Measurements from ENCODE around the gene ALPG. TPM values are rescaled to one million over a fixed set of nuclear protein-coding genes. Genes with fewer than 3 reads are reported as not detected.

ALPG gene
- total and polyA plus RNA-seq, 9 of the 15 experiments (the other 6 are each of a cell fraction or from before 2014, with no cell fraction given) = not detected

DNA sequence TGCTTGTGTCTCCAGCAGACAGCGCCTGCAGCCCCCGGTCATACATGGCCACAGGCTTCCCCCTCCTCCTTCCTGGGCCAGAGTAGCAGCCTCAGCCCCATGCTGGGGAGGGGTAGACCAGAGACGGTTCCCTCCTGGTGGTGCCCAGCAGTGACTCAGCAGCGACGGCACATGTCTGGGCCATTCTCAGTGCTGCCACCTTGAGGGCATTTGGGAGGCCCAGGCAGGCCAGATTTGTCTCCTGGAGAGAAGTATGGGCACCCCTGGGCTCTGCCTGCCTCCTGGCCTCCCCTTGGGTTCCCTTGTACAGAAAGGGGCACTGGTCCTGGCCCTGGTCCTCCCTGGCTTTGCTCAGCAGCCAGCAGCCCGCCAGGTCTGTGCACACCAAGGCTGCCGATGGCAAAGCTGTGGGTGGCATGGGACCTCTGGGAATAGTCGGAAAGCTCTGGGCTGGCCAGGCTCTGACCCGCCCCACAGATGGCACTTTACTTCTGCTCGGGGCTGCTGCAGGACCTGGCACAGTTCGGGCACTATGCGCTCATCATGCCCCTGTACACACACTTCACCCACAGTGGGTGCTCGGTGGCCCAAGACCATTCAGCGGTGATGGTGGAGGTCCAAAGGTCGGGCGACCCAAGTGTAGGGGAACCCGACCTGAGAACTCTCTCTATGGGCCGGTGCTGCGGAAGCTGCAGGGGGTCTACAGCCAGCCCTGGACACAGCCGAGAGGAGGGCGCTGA is 37.9 kb downstream of the ALPG start:
- Histone ChIP-seq H2AFZ (ENCODE audit: low read depth, low read length) (peak overlapping the region; percentile 72), H3K4me1 (replicated peaks in 1 of 2; ENCODE audit: control insufficient read depth in 2 of 2, insufficient read depth in 2 of 2, low read length in 2 of 2) (peaks cover 0 to 12% of the 10 kb centered on the region in 2 experiments; a peak in 2 of 5 replicates), H3K9me1 (ENCODE audit: control insufficient read depth, insufficient read depth, low read length) (no peaks in the 10 kb centered on the region), H4K20me1 (replicated peaks; ENCODE audit: control insufficient read depth, insufficient read depth, low read length) (0 out of 2 replicates have a peak, but pooled peaks cover 3% of the 10 kb centered on the region), H3K4me2 (ENCODE audit: insufficient read depth, low read length) (no peak overlapping the region), H3K79me2 (ENCODE audit: control insufficient read depth, insufficient read depth, low read length) (no peaks in the 10 kb centered on the region), H3K9me3 (replicated peaks; ENCODE audit: control insufficient read depth, insufficient read depth, low read depth, low read length) (no peaks in the 10 kb centered on the region), H3K27ac (ENCODE audit: extremely low read depth, low read depth, low read length) (no peak overlapping the region), H3K27me3 (ENCODE audit: control insufficient read depth in 2 of 2, insufficient read depth in 2 of 2, low read length in 2 of 2) (no peaks in the 10 kb centered on the region), H3K36me3 (ENCODE audit: control insufficient read depth, insufficient read depth, low read length) (no peaks in the 10 kb centered on the region), H3K9ac (ENCODE audit: insufficient read depth in 1 of 2, low read depth in 2 of 2, low read length in 2 of 2) (no peak overlapping the region), H3K4me3 (no peak overlapping the region)
- intact Hi-C loops (cut with micrococcal nuclease) = loop anchor here (5.0 kb wide), 2 partner anchors 77 to 78 kb away; partner anchors contain the start of gene PRSS56
- in situ Hi-C loops (cut with MboI) = no loop called here
- ChIA-PET POLR2A (interaction anchor here (0.6 kb wide), 1 partner anchor 715 kb away, joined by 3 read pairs; no protein-coding TSS in a partner anchor), CTCF (ENCODE audit: low intra/inter-chr PET ratio) (no interaction called here)
- BruUV-seq (replicated peaks) = no TSS peak
- 20% methylated on average over 14 of the region's 21 CpGs for WGBS (ENCODE audit: insufficient coverage, low coverage, missing lambda C conversion rate)
- no peak for FAIRE-seq
- ATAC-seq = peak; percentile 64
- peak; percentile 52 to 65 (median 60) for DNase-seq (ENCODE audit: extremely low read depth in 1 of 4, low spot score in 3 of 4)
- TF ChIP-seq ZEB2 (IDR thresholded peaks at IDR 0.05) (no peak), RCOR1 (IDR thresholded peaks at IDR 0.05; ENCODE audit: borderline replicate concordance in 1 of 2, low read depth in 2 of 2, low read length in 2 of 2) (no peak), ILF3 (IDR thresholded peaks at IDR 0.05; ENCODE audit: borderline replicate concordance) (no peak), MAFK (IDR thresholded peaks at IDR 0.05; ENCODE audit: low read length) (0 out of 2 replicates have a peak, but pooled peaks have one; percentile 14), RFX1 (IDR thresholded peaks at IDR 0.05) (no peak), ZNF316 (IDR thresholded peaks at IDR 0.05) (peak; percentile 39), CHD2 (IDR thresholded peaks at IDR 0.05; ENCODE audit: low read depth, low read length) (no peak), ZBTB17 (CRISPR knock-in tag; IDR thresholded peaks at IDR 0.05) (no peak), TAF7 (tag; IDR thresholded peaks at IDR 0.05) (no peak), MAFG (tag; conservative IDR thresholded peaks at IDR 0.05) (peak; percentile 65), BCOR (IDR thresholded peaks at IDR 0.05) (peak; percentile 33; the same call in 1 of the 2 replicates)
- TF ChIP-seq, protein P1, sequence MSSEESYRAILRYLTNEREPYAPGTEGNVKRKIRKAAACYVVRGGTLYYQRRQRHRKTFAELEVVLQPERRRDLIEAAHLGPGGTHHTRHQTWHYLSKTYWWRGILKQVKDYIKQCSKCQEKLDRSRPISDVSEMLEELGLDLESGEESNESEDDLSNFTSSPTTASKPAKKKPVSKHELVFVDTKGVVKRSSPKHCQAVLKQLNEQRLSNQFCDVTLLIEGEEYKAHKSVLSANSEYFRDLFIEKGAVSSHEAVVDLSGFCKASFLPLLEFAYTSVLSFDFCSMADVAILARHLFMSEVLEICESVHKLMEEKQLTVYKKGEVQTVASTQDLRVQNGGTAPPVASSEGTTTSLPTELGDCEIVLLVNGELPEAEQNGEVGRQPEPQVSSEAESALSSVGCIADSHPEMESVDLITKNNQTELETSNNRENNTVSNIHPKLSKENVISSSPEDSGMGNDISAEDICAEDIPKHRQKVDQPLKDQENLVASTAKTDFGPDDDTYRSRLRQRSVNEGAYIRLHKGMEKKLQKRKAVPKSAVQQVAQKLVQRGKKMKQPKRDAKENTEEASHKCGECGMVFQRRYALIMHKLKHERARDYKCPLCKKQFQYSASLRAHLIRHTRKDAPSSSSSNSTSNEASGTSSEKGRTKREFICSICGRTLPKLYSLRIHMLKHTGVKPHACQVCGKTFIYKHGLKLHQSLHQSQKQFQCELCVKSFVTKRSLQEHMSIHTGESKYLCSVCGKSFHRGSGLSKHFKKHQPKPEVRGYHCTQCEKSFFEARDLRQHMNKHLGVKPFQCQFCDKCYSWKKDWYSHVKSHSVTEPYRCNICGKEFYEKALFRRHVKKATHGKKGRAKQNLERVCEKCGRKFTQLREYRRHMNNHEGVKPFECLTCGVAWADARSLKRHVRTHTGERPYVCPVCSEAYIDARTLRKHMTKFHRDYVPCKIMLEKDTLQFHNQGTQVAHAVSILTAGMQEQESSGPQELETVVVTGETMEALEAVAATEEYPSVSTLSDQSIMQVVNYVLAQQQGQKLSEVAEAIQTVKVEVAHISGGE (CRISPR knock-in tag; IDR thresholded peaks at IDR 0.05) = no peak
- TF ChIP-seq, protein P2, sequence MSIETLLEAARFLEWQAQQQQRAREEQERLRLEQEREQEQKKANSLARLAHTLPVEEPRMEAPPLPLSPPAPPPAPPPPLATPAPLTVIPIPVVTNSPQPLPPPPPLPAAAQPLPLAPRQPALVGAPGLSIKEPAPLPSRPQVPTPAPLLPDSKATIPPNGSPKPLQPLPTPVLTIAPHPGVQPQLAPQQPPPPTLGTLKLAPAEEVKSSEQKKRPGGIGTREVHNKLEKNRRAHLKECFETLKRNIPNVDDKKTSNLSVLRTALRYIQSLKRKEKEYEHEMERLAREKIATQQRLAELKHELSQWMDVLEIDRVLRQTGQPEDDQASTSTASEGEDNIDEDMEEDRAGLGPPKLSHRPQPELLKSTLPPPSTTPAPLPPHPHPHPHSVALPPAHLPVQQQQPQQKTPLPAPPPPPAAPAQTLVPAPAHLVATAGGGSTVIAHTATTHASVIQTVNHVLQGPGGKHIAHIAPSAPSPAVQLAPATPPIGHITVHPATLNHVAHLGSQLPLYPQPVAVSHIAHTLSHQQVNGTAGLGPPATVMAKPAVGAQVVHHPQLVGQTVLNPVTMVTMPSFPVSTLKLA (conservative IDR thresholded peaks at IDR 0.05) = 0 out of 4 replicates have a peak, but pooled peaks of 1 of the 2 experiments have one; percentile 26
- TF ChIP-seq, protein P3, sequence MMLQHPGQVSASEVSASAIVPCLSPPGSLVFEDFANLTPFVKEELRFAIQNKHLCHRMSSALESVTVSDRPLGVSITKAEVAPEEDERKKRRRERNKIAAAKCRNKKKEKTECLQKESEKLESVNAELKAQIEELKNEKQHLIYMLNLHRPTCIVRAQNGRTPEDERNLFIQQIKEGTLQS (IDR thresholded peaks at IDR 0.05) = 0 out of 2 replicates have a peak, but pooled peaks have one; percentile 15
- TF ChIP-seq, protein P3 (CRISPR knock-in tag; conservative IDR thresholded peaks at IDR 0.05) = no peak
- TF ChIP-seq, protein P4, sequence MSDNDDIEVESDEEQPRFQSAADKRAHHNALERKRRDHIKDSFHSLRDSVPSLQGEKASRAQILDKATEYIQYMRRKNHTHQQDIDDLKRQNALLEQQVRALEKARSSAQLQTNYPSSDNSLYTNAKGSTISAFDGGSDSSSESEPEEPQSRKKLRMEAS (CRISPR knock-in tag; IDR thresholded peaks at IDR 0.05) = peak; percentile 45; the same call in 1 of the 2 replicates
